GM19023 (cell line): ENCODE measurements around the gene DNAJA3.

Source experiments
- ATAC-seq: cut with Tn5 transposase; IDR thresholded peaks from one replicate; pipeline ENCODE4 v1.9.1; 2021; ENCODE audit warnings: mild to moderate bottlenecking, moderate library complexity; ENCODE audit not compliant: unreplicated experiment

DNAJA3 gene

DNA sequence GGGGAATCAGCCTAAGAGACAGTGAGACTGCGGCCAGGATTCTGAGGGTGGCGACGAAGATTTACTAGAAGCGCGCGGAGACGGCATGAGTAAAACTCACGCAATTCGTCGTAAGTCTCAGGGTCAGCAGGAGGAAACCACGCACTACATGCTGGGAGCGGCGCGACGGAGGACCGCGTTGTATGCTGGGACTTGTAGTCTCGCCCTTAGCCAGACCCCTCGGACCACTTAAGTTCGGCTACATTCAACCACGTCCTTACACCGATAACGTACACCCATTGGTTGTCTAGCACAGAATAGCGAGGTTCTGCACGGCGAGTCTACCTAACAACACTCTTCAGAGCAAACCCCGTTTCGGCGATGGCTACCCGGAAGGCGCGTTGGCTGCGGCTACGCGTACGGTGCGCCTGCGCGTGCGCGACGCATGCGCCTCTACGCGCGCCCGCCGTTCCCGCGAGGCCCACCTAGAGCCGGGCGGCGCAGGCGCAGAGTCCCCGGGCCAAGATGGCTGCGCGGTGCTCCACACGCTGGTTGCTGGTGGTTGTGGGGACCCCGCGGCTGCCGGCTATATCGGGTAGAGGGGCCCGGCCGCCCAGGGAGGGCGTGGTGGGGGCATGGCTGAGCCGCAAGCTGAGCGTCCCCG lies at the start of gene DNAJA3:
Gene DNAJA3, plus strand, starts transcription at position 491 of the 643 bp plus-strand sequence. Its CDS starts 14 bp downstream, at position 505.
- peak; percentile 91 for ATAC-seq

DNA sequence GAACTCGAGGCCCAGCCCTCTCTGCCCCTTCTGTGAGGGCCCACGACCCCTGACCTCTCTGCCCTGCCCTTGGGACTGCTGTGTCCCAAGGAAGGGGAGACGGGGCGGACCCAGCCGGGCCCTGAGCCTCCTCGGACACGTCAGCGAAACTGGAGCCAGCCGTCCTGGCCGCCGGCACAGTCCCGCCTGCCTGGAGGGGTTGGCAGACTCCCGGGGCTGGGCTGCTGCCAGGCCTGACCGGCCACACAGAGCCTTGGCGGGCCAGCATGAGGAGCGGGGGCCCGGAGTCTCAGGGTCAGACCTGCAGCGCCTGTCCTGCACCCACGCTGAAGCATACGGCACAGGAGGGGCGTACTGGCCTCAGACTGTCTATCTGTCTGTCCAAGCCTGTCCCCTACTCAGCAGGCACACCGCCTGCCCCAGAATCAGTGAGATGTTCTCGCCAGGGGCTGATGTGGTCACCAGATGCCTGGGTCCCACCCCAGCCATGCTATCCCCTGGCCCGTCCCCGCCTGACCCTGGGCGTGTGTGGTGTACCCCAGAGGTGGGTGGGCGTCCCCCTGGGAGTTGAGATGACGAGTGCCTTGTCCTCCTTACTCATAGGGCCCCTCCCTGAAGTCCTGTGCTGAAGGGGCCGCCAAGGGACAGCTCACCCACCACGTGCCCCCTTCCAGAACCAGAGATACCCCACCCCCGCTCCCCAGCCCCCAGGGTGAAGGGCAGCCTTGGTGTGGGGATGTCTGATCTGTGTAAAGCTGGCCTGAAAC lies 49.4 kb upstream of the DNAJA3 start:
- no peak for ATAC-seq

DNA sequence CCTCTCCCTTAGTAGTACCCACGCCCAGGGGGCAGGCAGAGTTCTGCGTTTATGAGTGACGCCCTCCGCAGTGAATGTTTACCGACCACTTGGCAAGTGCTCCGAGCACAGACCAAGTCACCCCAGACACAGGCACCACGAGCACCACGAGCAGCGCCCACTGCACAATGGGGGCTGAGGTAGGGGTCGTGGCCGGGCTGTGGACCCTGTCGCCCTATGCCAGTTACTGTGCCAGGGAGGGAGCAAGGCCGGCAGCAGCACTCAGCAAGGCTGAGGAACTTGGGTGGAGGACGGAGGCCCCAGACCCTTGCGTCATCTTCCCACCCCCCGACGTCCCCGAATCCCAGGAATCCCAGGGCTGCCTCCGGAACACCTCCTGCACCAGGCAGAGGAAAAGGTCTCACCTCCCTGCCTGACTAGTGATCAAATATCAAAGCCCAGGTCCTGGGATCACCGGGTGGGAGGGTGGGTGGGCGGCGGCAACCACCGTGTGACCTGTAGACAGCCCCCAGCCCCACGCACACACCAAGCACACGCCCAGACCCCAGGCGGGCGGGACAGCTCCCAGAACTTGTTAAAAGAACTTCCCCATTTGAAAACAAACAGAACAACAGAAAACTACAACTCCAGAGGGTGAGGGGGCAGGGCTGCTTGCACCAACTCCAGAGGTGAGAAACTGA lies 48.6 kb upstream of the DNAJA3 start:
- ATAC-seq, result no peak

DNA sequence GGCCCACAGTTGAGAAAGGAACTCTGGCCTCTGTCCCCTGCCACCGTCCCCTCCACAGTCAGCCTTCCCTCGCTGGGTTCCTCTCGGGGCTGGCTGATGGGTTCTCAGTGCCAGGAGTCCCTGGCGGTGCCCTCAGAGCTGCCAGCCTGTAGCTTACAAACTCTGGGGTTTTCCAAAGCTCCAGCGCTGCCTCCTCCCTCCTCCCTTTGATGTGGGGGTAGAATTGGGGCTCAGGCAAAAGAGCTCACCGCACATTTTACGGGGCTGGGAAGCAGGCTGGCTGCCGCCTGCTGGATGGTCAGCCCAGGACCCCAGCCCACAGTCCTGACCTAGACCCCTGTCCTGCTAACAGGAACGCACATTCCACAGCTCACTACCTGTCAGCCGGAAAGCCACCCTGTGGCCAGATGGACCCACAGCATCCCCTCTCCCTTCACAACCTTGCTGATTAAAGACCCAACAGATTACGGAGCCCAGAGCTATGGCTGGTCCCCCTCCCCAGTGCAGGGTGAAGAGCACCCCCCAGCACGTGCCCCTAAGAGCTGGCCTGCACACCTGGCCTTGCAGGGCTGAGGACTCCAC lies 48.0 kb upstream of the DNAJA3 start:
- ATAC-seq, result no peak

DNA sequence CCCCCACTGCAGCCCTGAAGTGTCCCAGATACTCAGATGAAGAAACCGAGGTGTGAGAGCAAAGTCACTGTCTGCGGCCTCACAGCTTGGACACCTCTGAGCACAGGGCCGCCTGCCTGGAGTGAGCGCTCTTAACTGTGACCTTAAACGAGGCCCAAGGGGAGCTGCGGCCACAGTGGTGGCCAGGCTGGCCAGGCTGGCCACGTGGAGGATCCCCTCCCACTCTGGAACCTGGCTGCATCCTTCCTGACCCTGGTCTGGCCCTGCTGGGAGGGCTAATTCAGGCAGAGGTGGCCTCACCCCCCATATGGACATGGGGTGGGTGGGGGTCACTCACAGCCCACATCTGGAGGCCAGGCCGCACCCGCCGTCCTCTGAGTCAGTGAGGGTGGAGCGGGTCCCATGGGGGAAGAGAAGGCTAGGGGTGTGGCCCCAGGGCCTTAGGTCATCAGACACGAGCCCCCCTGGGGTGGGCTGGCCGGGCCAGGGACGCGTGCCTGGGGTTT lies 47.5 kb upstream of the DNAJA3 start:
- no peak for ATAC-seq

DNA sequence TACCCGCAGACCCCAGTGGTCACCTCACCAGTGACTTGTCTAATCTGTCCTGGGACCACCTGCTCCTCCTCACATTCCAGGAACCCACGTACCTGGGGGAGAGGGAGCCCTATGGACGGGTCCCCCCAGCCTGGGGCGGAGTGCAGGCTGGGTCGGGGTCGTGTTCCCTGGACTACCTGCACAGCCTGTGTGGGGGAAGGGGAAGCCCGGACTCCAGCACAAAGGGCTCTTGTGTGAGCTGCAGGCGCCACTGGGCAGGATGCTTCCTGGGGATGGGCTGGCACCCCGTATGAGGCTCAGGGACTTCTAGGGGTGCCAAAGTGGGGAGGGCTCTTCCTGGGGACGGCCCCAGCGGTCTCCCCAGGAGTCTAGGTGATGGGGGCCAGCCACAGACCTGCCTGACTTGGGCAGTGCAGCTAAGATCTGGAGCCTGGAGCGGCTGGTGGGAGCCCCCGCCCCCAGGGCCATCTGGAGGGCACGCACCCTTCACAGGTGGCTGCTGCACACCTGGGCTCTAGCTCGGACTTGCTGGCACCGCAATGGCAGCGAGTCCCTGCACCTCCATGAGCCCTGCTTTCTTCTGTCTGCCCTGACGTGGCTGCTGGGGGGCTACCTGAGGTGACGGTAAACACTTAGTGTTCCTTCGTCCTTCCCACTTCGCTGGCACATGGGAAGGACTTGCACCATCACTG lies 46.5 kb upstream of the DNAJA3 start:
- ATAC-seq, result no peak

DNA sequence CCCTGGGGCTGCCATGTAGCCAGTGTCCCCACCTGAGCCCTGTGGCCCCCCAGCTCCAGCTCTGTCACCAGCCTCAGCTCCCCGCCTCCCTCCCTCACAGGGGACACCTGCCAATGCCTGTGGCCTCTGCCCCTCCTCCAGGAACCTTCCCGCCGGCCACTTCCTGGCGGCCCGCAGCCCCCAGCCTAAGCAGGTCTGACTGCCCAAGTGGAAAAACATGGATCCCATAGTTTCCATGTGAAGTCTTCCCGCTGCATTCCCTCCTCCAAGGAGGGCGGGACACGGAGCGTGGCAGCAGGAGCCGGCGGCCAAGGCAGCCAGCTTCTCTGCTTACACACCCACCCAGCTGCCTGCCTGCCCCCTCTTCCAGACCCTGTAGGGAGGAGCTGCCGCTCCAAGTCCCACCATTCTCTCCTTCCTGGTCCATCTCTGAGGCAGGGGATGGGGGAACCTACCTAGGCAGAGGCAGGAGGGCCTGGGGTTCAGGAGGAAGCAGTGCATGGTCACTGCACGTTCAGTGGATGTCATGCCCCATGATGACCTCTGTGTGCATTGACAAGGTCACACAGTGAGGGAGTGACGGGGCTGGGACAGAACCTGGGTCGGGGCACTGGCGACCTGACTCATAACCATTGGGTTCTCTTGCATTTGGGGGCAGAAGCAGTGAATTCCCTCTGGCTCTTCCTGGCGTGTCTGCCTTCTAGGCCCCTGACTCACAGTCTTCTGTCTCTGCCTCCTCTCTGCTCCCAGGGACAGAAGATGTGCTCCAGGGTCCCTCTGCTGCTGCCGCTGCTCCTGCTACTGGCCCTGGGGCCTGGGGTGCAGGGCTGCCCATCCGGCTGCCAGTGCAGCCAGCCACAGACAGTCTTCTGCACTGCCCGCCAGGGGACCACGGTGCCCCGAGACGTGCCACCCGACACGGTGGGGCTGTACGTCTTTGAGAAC lies 45.3 kb upstream of the DNAJA3 start:
- no peak for ATAC-seq

DNA sequence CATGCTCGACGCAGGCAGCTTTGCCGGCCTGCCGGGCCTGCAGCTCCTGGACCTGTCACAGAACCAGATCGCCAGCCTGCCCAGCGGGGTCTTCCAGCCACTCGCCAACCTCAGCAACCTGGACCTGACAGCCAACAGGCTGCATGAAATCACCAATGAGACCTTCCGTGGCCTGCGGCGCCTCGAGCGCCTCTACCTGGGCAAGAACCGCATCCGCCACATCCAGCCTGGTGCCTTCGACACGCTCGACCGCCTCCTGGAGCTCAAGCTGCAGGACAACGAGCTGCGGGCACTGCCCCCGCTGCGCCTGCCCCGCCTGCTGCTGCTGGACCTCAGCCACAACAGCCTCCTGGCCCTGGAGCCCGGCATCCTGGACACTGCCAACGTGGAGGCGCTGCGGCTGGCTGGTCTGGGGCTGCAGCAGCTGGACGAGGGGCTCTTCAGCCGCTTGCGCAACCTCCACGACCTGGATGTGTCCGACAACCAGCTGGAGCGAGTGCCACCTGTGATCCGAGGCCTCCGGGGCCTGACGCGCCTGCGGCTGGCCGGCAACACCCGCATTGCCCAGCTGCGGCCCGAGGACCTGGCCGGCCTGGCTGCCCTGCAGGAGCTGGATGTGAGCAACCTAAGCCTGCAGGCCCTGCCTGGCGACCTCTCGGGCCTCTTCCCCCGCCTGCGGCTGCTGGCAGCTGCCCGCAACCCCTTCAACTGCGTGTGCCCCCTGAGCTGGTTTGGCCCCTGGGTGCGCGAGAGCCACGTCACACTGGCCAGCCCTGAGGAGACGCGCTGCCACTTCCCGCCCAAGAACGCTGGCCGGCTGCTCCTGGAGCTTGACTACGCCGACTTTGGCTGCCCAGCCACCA lies 44.4 kb upstream of the DNAJA3 start:
- no peak for ATAC-seq

DNA sequence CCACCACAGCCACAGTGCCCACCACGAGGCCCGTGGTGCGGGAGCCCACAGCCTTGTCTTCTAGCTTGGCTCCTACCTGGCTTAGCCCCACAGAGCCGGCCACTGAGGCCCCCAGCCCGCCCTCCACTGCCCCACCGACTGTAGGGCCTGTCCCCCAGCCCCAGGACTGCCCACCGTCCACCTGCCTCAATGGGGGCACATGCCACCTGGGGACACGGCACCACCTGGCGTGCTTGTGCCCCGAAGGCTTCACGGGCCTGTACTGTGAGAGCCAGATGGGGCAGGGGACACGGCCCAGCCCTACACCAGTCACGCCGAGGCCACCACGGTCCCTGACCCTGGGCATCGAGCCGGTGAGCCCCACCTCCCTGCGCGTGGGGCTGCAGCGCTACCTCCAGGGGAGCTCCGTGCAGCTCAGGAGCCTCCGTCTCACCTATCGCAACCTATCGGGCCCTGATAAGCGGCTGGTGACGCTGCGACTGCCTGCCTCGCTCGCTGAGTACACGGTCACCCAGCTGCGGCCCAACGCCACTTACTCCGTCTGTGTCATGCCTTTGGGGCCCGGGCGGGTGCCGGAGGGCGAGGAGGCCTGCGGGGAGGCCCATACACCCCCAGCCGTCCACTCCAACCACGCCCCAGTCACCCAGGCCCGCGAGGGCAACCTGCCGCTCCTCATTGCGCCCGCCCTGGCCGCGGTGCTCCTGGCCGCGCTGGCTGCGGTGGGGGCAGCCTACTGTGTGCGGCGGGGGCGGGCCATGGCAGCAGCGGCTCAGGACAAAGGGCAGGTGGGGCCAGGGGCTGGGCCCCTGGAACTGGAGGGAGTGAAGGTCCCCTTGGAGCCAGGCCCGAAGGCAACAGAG lies 43.5 kb upstream of the DNAJA3 start:
- no peak for ATAC-seq

DNA sequence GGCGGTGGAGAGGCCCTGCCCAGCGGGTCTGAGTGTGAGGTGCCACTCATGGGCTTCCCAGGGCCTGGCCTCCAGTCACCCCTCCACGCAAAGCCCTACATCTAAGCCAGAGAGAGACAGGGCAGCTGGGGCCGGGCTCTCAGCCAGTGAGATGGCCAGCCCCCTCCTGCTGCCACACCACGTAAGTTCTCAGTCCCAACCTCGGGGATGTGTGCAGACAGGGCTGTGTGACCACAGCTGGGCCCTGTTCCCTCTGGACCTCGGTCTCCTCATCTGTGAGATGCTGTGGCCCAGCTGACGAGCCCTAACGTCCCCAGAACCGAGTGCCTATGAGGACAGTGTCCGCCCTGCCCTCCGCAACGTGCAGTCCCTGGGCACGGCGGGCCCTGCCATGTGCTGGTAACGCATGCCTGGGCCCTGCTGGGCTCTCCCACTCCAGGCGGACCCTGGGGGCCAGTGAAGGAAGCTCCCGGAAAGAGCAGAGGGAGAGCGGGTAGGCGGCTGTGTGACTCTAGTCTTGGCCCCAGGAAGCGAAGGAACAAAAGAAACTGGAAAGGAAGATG lies 42.8 kb upstream of the DNAJA3 start:
- no peak for ATAC-seq

DNA sequence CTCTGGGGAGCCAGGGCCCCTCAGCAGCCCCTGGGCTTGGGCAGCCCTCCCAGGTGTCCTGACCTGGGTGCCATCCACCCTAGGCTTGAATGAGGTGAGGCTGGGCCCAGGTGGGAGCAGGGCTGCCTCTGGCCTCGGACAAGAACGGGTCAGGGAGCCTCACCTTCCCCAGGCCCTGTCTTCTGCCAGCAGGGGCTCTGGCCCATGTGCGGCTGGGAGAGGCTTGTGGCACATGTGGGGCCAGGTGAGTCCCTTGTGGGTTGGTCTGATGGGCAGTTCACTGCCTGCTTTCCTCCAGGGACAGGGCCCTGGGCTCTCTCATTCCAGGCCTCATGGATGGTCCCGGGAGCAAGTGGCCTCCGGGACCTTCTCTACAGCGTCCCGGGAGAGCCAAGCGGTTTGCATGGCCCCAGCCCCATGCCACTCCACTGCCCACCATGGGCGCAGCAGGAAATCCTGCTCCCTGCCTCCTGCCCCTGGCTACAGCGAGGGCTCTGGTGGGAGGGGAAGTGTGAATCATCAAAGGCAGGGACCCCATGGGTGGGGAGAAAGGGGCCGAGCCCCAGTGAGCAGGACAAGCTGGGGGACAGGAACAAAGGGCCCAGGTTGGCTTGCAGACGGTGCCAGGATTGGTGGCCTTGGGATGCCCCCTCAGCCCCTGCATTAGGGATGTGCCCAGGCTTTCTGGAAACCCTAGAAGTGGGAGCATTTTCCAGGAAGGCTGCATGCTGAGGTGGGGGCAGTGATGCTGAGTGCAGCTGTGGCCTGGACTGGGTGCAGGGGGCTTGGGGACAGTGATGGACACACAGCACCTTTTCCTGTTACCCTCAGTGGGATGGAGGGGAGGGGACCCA lies 41.9 kb upstream of the DNAJA3 start:
- no peak for ATAC-seq

DNA sequence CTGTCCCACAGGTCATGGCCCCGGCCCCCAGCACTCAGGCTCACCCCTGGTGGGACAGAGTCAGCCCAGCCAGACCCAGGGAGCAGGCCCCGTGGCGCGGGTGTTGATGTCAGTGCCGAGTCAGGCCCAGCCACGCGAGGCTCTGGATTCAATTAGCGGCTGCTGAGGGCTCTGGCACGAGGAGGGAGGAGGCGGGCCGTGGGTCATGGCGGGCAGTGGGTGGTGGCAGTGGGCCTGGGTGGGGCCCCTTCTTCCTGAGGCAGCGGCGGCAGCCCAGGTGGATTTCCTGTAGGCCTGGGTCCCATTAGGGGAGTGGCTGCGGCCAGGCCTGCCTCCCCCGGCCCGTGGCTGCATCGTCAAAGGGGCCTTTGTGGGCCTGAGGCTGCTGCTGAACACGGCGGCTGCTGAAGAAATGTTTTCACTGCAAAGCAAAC lies 41.1 kb upstream of the DNAJA3 start:
- ATAC-seq, result no peak

DNA sequence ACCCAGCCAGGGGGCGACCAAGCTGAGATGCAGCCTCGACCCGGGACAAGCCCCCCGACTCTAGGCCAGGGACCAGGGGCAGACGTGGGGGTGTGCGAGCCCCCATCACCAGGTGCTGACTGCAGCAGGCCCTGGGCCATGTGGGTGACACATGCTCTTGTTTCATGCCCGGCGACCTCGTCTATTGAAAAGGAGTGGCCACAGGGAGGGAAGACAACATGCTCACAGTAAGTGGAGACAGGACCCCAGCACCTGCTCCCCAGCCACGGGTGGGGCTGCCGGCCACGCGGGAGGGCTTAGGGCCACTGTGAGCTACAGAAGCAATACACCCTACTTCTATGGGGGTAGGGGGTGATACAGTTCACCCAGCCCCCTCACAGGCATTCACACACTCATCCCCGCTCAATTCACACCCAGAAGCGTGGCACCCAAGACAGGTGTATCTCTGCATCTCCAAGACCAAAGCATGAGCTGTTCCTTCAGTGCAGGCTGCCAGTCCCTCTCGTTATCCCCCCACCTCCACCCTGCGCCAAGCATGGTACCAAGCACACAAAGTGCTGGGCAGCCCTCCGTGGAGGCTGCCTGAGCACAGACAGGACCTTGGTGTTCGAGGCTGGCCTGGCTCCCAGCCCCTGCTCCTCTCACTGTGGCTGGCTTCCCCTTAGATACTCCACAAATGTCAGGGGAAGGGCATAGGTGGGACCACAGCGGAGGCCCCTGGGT lies 40.4 kb upstream of the DNAJA3 start:
- ATAC-seq, result no peak

DNA sequence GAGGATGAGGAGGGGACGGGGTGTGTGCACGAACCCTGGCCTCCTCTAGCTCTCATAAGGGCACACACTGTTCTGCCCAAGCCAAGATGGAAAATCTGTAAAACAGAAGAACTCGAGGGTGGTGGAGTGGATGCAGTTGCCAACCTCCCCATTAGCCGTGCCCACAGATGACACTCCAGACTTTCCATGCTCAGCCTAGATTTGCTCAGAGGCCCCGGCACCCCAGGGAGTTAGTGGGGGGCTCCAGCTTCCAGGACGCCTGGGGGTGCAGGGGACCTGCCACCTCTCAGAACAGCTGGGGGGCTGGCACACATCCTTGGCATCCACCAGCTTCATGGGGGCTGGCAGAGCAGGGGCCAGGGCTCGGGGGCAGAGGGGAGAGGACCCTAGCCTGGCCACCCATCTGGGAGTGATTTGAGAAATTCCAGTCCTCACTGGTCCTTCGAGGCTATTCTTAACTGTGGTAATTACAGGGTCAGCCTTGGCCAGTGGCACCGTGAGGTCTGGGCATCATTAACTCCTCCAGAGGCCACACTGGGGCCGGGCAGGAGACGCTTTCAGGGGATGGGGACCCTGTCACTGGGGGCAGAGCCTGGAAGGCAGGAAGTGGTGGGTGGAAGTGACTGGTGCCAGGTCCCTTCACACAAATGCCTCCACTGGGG lies 39.7 kb upstream of the DNAJA3 start:
- no peak for ATAC-seq

DNA sequence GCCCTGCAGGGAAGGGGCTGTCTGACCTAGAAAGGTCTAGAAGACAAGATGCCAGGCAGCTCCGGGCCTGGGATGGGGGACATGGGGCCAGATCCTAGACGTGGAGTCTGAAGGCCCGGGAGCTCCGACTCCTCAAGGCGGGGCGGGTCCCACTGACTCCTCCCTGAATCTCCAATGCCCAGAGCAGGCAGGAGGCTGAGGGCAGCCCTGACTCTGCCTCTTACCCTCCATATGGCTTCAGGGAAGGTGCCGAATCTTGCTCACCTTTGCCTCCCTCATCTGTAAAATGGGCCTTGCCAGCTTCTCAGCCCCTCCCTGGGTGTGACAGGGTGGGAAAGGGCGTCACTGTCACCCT lies 39.2 kb upstream of the DNAJA3 start:
- ATAC-seq, result no peak
